Measurements from ENCODE around the gene TNPO2. TPM values are rescaled to one million over a fixed set of nuclear protein-coding genes. Genes with fewer than 3 reads are reported as not detected.

TNPO2 gene
- total and polyA plus RNA-seq, 2 of the 13 experiments (the other 11 are each of a cell fraction or from before 2014, with no cell fraction given) = 31.7 to 61.0 TPM

GRCh38 chr19:12706332-12706718 lies 17.4 kb downstream of the TNPO2 start (continued):
- no peak for TF ChIP-seq RERE (CRISPR knock-in tag; IDR thresholded peaks at IDR 0.05; ENCODE audit: low read depth)
- TF ChIP-seq KLF16 (CRISPR knock-in tag; IDR thresholded peaks at IDR 0.05) = no peak
- no peak for TF ChIP-seq BATF2 (CRISPR knock-in tag; IDR thresholded peaks at IDR 0.05)
- no peak for TF ChIP-seq XRCC5 (optimal IDR thresholded peaks at IDR 0.05; ENCODE audit: low read length)
- TF ChIP-seq MXI1 (IDR thresholded peaks at IDR 0.05; ENCODE audit: borderline replicate concordance, low read depth, low read length) = no peak
- TF ChIP-seq ZNF280B (CRISPR knock-in tag; IDR thresholded peaks at IDR 0.05; ENCODE audit: borderline replicate concordance) = no peak
- TF ChIP-seq KAT2B (IDR thresholded peaks at IDR 0.05; ENCODE audit: borderline replicate concordance, low read depth, low read length) = no peak
- no peak for TF ChIP-seq ZNF644 (CRISPR knock-in tag; IDR thresholded peaks at IDR 0.05; ENCODE audit: low read depth)
- no peak for TF ChIP-seq TMF1 (CRISPR knock-in tag; IDR thresholded peaks at IDR 0.05; ENCODE audit: low read depth)
- TF ChIP-seq SUZ12 (IDR thresholded peaks at IDR 0.05; ENCODE audit: low read depth, low read length) = no peak
